HCT116 (cell line): ENCODE results near the gene PCID2. TPM values are rescaled to one million over a fixed set of nuclear protein-coding genes. Genes with fewer than 3 reads are reported as not detected.

Source experiments
- ATAC-seq: fragments of 200-7000 bp; cut with Tn5 transposase; 2 replicates; pipeline ENCODE4 v1.9.1; 2020; ENCODE audit warnings: mild to moderate bottlenecking, moderate library complexity
- BruUV-seq: library from RNA; stranded (reverse); fragments of 400-500 nt; replicated peaks from 2 replicates; lab custom pipeline; 2021; lab: Mats Ljungman, UMichigan
- CTCF ChIA-PET: fragments of 300-600 bp; sonication (Branson Sonifier 250); formaldehyde crosslinking; loops from one replicate; lab custom pipeline; 2021; ENCODE audit warnings: antibody characterized with exemption; lab: Charles Lee
- POLR2A ChIA-PET: fragments of 300-600, 350-600 bp; sonication (Branson Sonifier 250); formaldehyde crosslinking; loops from one replicate; lab custom pipeline; 2021; ENCODE audit warnings: antibody characterized with exemption; lab: Charles Lee
- RAD21 ChIA-PET, 2 experiments: fragments of 300-600 bp; sonication (Branson Sonifier 250); formaldehyde crosslinking; loops; one replicate each; lab custom pipeline; 2023; ENCODE audit warnings: low total read pairs in 2 of 2; ENCODE audit not compliant: uncharacterized antibody in 2 of 2, unreplicated experiment in 2 of 2, low non-redundant PET in 1 of 2; lab: Charles Lee
- DNase-seq: peaks from one replicate; pipeline ENCODE4 v3.0.0-alpha.2; 2010; ENCODE audit warnings: low read depth, low spot score
- H2AFZ ChIP-seq: fragments of 200-600 bp; shearing (Covaris generic), sonication (generic); 2 replicates; pipeline ENCODE4 v1.6.1; 2017; ENCODE audit warnings: low read depth, mixed run types, mixed read lengths, antibody characterized with exemption, low read length; ENCODE audit not compliant: poor library complexity, severe bottlenecking
- H3K27ac ChIP-seq: 2 replicates; pipeline ENCODE4 v1.5.1; 2012; ENCODE audit warnings: low read depth, low read length
- H3K27me3 ChIP-seq: fragments of 200-600 bp; sonication (generic); 2 replicates; pipeline ENCODE4 v1.6.1; 2016; ENCODE audit warnings: mixed run types, low read length, mixed read lengths; ENCODE audit not compliant: insufficient read depth
- H3K36me3 ChIP-seq, 2 experiments: fragments of 200-500 bp in 1 of 2; fragments of 200-600 bp in 1 of 2; sonication (Bioruptor generic) in 1 of 2; sonication (generic) in 1 of 2; 2 replicates each; pipeline versions ENCODE4 v1.5.1 to v1.6.1; 2014 to 2016; ENCODE audit warnings: low read length in 2 of 2, inconsistent platforms in 1 of 2, mixed read lengths in 1 of 2, mixed run types in 1 of 2; ENCODE audit not compliant: insufficient read depth in 2 of 2, control insufficient read depth in 1 of 2
- H3K4me1 ChIP-seq, 2 experiments: fragments of 200-600 bp in 1 of 2; sonication (generic) in 1 of 2; 2 replicates each; pipeline versions ENCODE4 v1.5.1 to v1.6.1; 2012 to 2017; ENCODE audit warnings: low read length in 2 of 2, inconsistent platforms in 1 of 2, mild to moderate bottlenecking in 1 of 2, mixed read lengths in 1 of 2, mixed run types in 1 of 2, moderate library complexity in 1 of 2; ENCODE audit not compliant: insufficient read depth in 2 of 2, control insufficient read depth in 1 of 2
- H3K4me2 ChIP-seq: fragments of 200-600 bp; sonication (generic); 2 replicates; pipeline ENCODE4 v1.6.1; 2017; ENCODE audit warnings: mixed run types, low read length, mixed read lengths
- H3K4me3 ChIP-seq, 2 experiments: fragments of 200-600 bp in 1 of 2; sonication (generic) in 1 of 2; replicated peaks in 1 of 2; 2 replicates each; pipeline ENCODE4 v1.5.1; 2011 to 2016; ENCODE audit warnings: low read length in 2 of 2, control low read depth in 1 of 2, low read depth in 1 of 2, mild to moderate bottlenecking in 1 of 2, mixed read lengths in 1 of 2, mixed run types in 1 of 2
- H3K79me2 ChIP-seq: fragments of 200-600 bp; sonication (generic); 2 replicates; pipeline ENCODE4 v1.6.1; 2017; ENCODE audit warnings: mild to moderate bottlenecking, mixed run types, low read length, moderate library complexity, mixed read lengths; ENCODE audit not compliant: insufficient read depth
- H3K9ac ChIP-seq: fragments of 200-600 bp; sonication (generic); 2 replicates; pipeline ENCODE4 v1.6.1; 2016; ENCODE audit warnings: low read length, mixed read lengths
- H3K9me2 ChIP-seq: fragments of 200-600 bp; sonication (generic), shearing (Covaris generic); 2 replicates; pipeline ENCODE4 v1.6.1; 2017; ENCODE audit warnings: mixed run types, mild to moderate bottlenecking, moderate library complexity; ENCODE audit not compliant: insufficient read depth
- H3K9me3 ChIP-seq, 2 experiments: fragments of 200-500 bp in 1 of 2; fragments of 200-600 bp in 1 of 2; sonication (Bioruptor generic) in 1 of 2; sonication (generic) in 1 of 2; 2 replicates each; pipeline ENCODE4 v1.6.1; 2014 to 2017; ENCODE audit warnings: low read length in 2 of 2, mixed read lengths in 2 of 2, inconsistent platforms in 1 of 2, low read depth in 1 of 2, mild to moderate bottlenecking in 1 of 2, mixed run types in 1 of 2, moderate library complexity in 1 of 2; ENCODE audit not compliant: control insufficient read depth in 1 of 2, insufficient read depth in 1 of 2
- H4K20me1 ChIP-seq: fragments of 200-600 bp; sonication (generic), shearing (Covaris generic); 2 replicates; pipeline ENCODE4 v1.6.1; 2017; ENCODE audit warnings: mixed run types, mild to moderate bottlenecking, moderate library complexity; ENCODE audit not compliant: insufficient read depth
- CBX3 ChIP-seq: IDR thresholded peaks from 2 replicates; pipeline ENCODE4 v1.6.1; 2012; ENCODE audit warnings: low read depth
- CEBPB ChIP-seq: IDR thresholded peaks from 2 replicates; pipeline ENCODE4 v1.6.1; 2012; ENCODE audit warnings: low read depth
- EGR1 ChIP-seq: IDR thresholded peaks from 2 replicates; pipeline ENCODE4 v1.6.1; 2012; ENCODE audit warnings: low read depth
- EZH2phosphoT487 ChIP-seq: fragments of 200-600 bp; IDR thresholded peaks from 2 replicates; pipeline ENCODE4 v1.6.1; 2018; ENCODE audit warnings: antibody characterized with exemption, borderline replicate concordance
- FOSL1 ChIP-seq: IDR thresholded peaks from 2 replicates; pipeline ENCODE4 v1.6.1; 2012; ENCODE audit warnings: low read depth
- JUND ChIP-seq: IDR thresholded peaks from 2 replicates; pipeline ENCODE4 v1.6.1; 2012
- POLR2A ChIP-seq: IDR thresholded peaks from 2 replicates; pipeline ENCODE4 v1.7.0; 2011; ENCODE audit warnings: borderline replicate concordance; ENCODE audit not compliant: insufficient read depth, insufficient read length; ENCODE audit errors: extremely low read depth
- SIN3A ChIP-seq: IDR thresholded peaks from 2 replicates; pipeline ENCODE4 v1.6.1; 2012; ENCODE audit warnings: low read depth
- intact Hi-C: fragments of 100-400 bp; cut with micrococcal nuclease; formaldehyde crosslinking; loops from 2 replicates; pipeline ENCODE4 v1.10.0; 2022
- total RNA-seq: library from RNA; stranded (reverse); gene quantifications from one replicate; pipeline ENCODE4 v1.2.1, GENCODE V29; 2021; ENCODE audit not compliant: unreplicated experiment
- TF ChIP-seq, protein P1 (sequence below): IDR thresholded peaks from 2 replicates; pipeline ENCODE4 v1.6.1; 2012; ENCODE audit warnings: low read depth
- TF ChIP-seq, protein P2 (sequence below), 3 experiments: fragments of 200-600 bp in 1 of 3; sonication (generic) in 1 of 3; IDR thresholded peaks in 2 of 3; conservative IDR thresholded peaks in 1 of 3; 2 replicates each; pipeline ENCODE4 v1.5.1; 2012 to 2017; ENCODE audit warnings: low read depth in 2 of 3, low read length in 2 of 3, antibody characterized with exemption in 1 of 3, borderline replicate concordance in 1 of 3, control low read depth in 1 of 3, mild to moderate bottlenecking in 1 of 3, mixed read lengths in 1 of 3, mixed run types in 1 of 3, moderate library complexity in 1 of 3; ENCODE audit not compliant: insufficient read depth in 1 of 3

The PCID2 gene
- total RNA-seq, 1 experiment from 2014 or later, result 73.3 TPM

DNA sequence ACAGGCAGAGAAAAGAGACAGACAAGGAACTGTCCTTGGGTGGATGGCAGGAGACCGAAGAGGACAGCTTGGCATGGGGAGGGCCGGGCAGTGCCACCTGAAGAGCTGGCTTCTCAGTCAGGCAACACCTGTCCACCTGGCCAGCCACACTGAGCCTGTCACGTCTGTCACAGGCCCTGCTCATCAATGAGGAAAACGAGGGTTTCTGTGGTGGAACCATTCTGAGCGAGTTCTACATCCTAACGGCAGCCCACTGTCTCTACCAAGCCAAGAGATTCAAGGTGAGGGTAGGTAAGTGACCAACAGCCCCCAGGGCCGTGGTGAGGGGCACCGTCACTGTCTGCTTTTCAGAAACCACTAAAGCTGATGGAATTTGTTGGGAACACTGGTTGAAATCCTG lies 61.3 kb downstream of the PCID2 start:
- CTCF ChIA-PET, result no interaction called here
- no peak for DNase-seq
- no peaks in the 10 kb centered on the region for H3K9me3 ChIP-seq
- TF ChIP-seq JUND, result no peak
- no peak for TF ChIP-seq FOSL1
- no peak for TF ChIP-seq SIN3A
- no peak for TF ChIP-seq EGR1
- no peak for TF ChIP-seq POLR2A
- no peak for TF ChIP-seq CBX3
- no peak for TF ChIP-seq CEBPB
- TF ChIP-seq EZH2phosphoT487, result no peak
- TF ChIP-seq, protein P1, sequence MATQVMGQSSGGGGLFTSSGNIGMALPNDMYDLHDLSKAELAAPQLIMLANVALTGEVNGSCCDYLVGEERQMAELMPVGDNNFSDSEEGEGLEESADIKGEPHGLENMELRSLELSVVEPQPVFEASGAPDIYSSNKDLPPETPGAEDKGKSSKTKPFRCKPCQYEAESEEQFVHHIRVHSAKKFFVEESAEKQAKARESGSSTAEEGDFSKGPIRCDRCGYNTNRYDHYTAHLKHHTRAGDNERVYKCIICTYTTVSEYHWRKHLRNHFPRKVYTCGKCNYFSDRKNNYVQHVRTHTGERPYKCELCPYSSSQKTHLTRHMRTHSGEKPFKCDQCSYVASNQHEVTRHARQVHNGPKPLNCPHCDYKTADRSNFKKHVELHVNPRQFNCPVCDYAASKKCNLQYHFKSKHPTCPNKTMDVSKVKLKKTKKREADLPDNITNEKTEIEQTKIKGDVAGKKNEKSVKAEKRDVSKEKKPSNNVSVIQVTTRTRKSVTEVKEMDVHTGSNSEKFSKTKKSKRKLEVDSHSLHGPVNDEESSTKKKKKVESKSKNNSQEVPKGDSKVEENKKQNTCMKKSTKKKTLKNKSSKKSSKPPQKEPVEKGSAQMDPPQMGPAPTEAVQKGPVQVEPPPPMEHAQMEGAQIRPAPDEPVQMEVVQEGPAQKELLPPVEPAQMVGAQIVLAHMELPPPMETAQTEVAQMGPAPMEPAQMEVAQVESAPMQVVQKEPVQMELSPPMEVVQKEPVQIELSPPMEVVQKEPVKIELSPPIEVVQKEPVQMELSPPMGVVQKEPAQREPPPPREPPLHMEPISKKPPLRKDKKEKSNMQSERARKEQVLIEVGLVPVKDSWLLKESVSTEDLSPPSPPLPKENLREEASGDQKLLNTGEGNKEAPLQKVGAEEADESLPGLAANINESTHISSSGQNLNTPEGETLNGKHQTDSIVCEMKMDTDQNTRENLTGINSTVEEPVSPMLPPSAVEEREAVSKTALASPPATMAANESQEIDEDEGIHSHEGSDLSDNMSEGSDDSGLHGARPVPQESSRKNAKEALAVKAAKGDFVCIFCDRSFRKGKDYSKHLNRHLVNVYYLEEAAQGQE, result no peak
- TF ChIP-seq, protein P2, sequence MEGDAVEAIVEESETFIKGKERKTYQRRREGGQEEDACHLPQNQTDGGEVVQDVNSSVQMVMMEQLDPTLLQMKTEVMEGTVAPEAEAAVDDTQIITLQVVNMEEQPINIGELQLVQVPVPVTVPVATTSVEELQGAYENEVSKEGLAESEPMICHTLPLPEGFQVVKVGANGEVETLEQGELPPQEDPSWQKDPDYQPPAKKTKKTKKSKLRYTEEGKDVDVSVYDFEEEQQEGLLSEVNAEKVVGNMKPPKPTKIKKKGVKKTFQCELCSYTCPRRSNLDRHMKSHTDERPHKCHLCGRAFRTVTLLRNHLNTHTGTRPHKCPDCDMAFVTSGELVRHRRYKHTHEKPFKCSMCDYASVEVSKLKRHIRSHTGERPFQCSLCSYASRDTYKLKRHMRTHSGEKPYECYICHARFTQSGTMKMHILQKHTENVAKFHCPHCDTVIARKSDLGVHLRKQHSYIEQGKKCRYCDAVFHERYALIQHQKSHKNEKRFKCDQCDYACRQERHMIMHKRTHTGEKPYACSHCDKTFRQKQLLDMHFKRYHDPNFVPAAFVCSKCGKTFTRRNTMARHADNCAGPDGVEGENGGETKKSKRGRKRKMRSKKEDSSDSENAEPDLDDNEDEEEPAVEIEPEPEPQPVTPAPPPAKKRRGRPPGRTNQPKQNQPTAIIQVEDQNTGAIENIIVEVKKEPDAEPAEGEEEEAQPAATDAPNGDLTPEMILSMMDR (IDR thresholded peaks at IDR 0.05 in 2 of 3, conservative IDR thresholded peaks at IDR 0.05 in 1 of 3; ENCODE audit: borderline replicate concordance in 1 of 3, insufficient read depth in 1 of 3, low read depth in 2 of 3, low read length in 2 of 3), result no peak
- H3K9ac ChIP-seq, result no peak overlapping the region
- no peaks in the 10 kb centered on the region for H3K9me2 ChIP-seq
- intact Hi-C loops, result no loop called here
- POLR2A ChIA-PET, result no interaction called here
- no peaks in the 10 kb centered on the region for H3K27me3 ChIP-seq
- H3K4me3 ChIP-seq, result no peak overlapping the region
- no peak for ATAC-seq
- no peaks in the 10 kb centered on the region for H3K79me2 ChIP-seq
- no peaks in the 10 kb centered on the region for H3K4me1 ChIP-seq
- RAD21 ChIA-PET, result no interaction called here
- H3K36me3 ChIP-seq, result no peaks in the 10 kb centered on the region
- no TSS peak for BruUV-seq
- no peak overlapping the region for H3K27ac ChIP-seq
- H4K20me1 ChIP-seq, result no peaks in the 10 kb centered on the region
- H3K4me2 ChIP-seq, result no peak overlapping the region
- no peak overlapping the region for H2AFZ ChIP-seq
